MM.1S (cell line): ENCODE data around the gene CELF5.

Experiments
- CTCF ChIP-seq: fragments of 300-600 bp; sonication (generic); IDR thresholded peaks from 2 replicates; pipeline ENCODE4 v1.5.1; 2016; ENCODE audit warnings: antibody characterized with exemption, low read length, mixed read lengths
- EZH2 ChIP-seq: fragments of 300-600 bp; sonication (generic); optimal IDR thresholded peaks from 2 replicates; pipeline ENCODE3; 2017; ENCODE audit warnings: low read depth, mild to moderate bottlenecking, antibody characterized with exemption, low read length, mixed read lengths
- EZH2phosphoT487 ChIP-seq: fragments of 300-600 bp; sonication (generic); IDR thresholded peaks from 2 replicates; pipeline ENCODE4 v1.6.1; 2018; ENCODE audit warnings: antibody characterized with exemption, low read length

GRCh38 chr19:3340340-3340739, 115.9 kb downstream of the CELF5 start:
- no peak for TF ChIP-seq CTCF
- no peak for TF ChIP-seq EZH2
- TF ChIP-seq EZH2phosphoT487, result no peak
